HFF-Myc (cell line): ENCODE data around the gene PMPCA.

Experiments used
- DNase-seq: peaks from one replicate; pipeline ENCODE4 v3.0.0-alpha.2; 2011; ENCODE audit warnings: low read depth; ENCODE audit errors: extremely low read depth
- H3K4me3 ChIP-seq: replicated peaks from 2 replicates; pipeline ENCODE4 v1.5.1; 2011; ENCODE audit warnings: low read depth, mild to moderate bottlenecking, control low read depth, low read length
- CTCF ChIP-seq: IDR thresholded peaks from 2 replicates; pipeline ENCODE4 v1.5.1; 2012; ENCODE audit warnings: mild to moderate bottlenecking, low read depth, low read length, control low read depth; ENCODE audit errors: missing control alignments

Gene PMPCA

GRCh38 chr9:136370037-136370436, 40.4 kb upstream of the PMPCA start:
- no peak for TF ChIP-seq CTCF
- H3K4me3 ChIP-seq = no peak overlapping the region
- no peak for DNase-seq

- no peak for DNase-seq
- TF ChIP-seq CTCF = no peak
- no peak overlapping the region for H3K4me3 ChIP-seq
Measured at GRCh38 chr9:136370687-136371532, 39.5 kb upstream of the PMPCA start.

GRCh38 chr9:136371533-136371880, 39.0 kb upstream of the PMPCA start:
- H3K4me3 ChIP-seq = no peak overlapping the region
- no peak for DNase-seq
- no peak for TF ChIP-seq CTCF

- TF ChIP-seq CTCF = no peak
Measured at GRCh38 chr9:136372006-136372405, 38.5 kb upstream of the PMPCA start.

GRCh38 chr9:136372561-136373299, 37.7 kb upstream of the PMPCA start:
- no peak for DNase-seq
- H3K4me3 ChIP-seq = peak overlapping the region; percentile 23
- TF ChIP-seq CTCF = peak; percentile 43

More at GRCh38 chr9:136372006-136372405, 38.5 kb upstream of the PMPCA start:
- no peak overlapping the region for H3K4me3 ChIP-seq
- no peak for DNase-seq

GRCh38 chr9:136373300-136374182, 36.9 kb upstream of the PMPCA start, which contains the start of gene CARD9:
Gene CARD9 (minus strand): TSS chr9:136373669. CDS start chr9:136372078, 1,591 bp downstream.
- no peak for DNase-seq
- peak within 1 kb of the TSS; percentile 23 for H3K4me3 ChIP-seq
- TF ChIP-seq CTCF = no peak
